Activated CD4-positive, alpha-beta T cell treated with anti-CD3 and anti-CD28 coated beads, Interleukin-2, amount 10 ng/mL, durations not matched to agents 7 days and 5 days (primary cell): Measurements from ENCODE around the gene MRC1. TPM values are rescaled to one million over a fixed set of nuclear protein-coding genes. Genes with fewer than 3 reads are reported as not detected.

Experiments
- CTCF ChIA-PET: fragments of 350-600 bp; sonication (Branson Sonifier 250); formaldehyde crosslinking; loops from one replicate; lab custom pipeline; 2021; ENCODE audit warnings: antibody characterized with exemption; lab: Charles Lee
- POLR2A ChIA-PET: fragments of 350-600 bp; sonication (Branson Sonifier 250); formaldehyde crosslinking; loops from one replicate; lab custom pipeline; 2021; ENCODE audit warnings: antibody characterized with exemption; lab: Charles Lee
- DNase-seq: peaks from one replicate; pipeline ENCODE4 v3.0.0-alpha.2; 2020
- H3K27ac Mint-ChIP-seq: one replicate; pipeline ENCODE4 v1.8.0; 2021; ENCODE audit warnings: mild to moderate bottlenecking, moderate library complexity, mixed read lengths
- H3K27me3 Mint-ChIP-seq: one replicate; pipeline ENCODE4 v1.8.0; 2021; ENCODE audit warnings: mixed read lengths
- H3K36me3 Mint-ChIP-seq: one replicate; pipeline ENCODE4 v1.8.0; 2021; ENCODE audit warnings: low read depth, mixed read lengths
- H3K4me1 Mint-ChIP-seq: one replicate; pipeline ENCODE4 v1.8.0; 2021; ENCODE audit warnings: mixed read lengths
- H3K4me3 Mint-ChIP-seq: one replicate; pipeline ENCODE4 v1.8.0; 2021; ENCODE audit warnings: mild to moderate bottlenecking, moderate library complexity, mixed read lengths
- H3K9me3 Mint-ChIP-seq: one replicate; pipeline ENCODE4 v1.8.0; 2021; ENCODE audit warnings: mixed read lengths
- total RNA-seq, 2 experiments: library from RNA; stranded (reverse); gene quantifications; one replicate each; pipeline ENCODE4 v1.2.3, GENCODE V29; 2021

MRC1 gene
- not detected for total RNA-seq

DNA sequence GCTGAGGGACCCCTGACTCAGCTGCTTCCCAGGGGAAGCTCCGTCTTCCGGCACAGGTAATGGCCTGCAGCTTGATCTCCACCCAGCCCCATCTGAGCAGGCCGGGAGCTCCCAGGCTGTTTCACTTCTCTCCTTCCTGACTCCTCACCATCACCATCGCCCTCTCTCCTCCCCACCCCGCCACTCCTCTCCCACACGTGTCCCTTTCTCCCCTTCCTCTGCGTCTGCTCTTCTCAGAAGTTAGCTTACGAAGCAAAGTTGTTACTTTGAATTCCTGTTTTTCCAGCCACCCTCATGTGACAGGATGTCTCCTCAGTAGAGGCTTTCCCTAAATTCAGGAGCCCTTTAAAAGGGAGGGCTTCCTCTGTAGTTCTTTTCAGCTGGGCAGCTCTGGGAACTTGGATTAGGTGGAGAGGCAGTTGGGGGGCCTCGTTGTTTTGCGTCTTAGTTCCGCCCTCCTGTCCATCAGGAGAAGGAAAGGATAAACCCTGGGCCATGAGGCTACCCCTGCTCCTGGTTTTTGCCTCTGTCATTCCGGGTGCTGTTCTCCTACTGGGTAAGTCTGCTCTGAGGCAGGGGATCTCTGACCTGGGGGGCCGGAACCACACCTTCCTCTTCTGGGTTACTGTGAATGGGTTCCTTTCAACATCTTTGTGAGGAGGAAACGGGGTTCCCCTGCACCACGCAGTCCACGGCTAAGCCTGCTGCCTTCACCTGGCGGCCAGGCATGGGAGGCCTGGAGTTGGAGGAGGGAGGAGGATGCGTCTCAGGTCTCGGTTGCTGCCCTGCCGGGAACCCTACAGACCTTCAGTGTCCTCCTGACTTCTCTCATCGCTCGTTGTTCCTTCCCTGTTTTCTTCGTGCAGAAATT lies at the start of gene MRC1:
MRC1 (plus strand) TSS at position 378 of the 871 bp plus-strand sequence; CDS start at position 496, 118 bp downstream.
- H3K27me3 Mint-ChIP-seq = peaks cover 16% of the 10 kb centered on the region
- DNase-seq = no peak
- CTCF ChIA-PET = interaction anchor here (0.6 to 0.8 kb wide), 3 partner anchors 82 to 1245 kb away, joined by 3 to 4 read pairs (median 3); no protein-coding TSS in a partner anchor

DNA sequence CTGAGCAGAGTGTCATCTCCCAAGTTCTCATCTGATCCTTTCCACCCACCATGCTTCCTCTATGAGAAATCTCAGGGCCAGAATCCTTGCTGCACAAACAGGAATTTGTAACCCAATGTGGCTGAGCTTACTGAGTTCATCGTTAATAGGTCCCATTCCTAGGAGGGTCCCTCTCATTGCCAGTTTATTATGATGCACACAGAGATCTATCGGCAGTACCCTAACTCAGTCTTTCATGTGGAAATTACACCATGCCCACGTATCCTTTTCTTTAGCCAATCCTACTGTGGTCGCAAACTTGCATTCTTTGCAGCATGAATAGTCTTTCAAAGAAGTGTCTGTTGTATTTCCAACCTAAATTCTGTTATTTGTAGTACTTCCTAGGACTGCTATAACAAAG lies 45.0 kb upstream of the MRC1 start:
- Mint-ChIP-seq H3K27me3 (peaks cover 4% of the 10 kb centered on the region), H3K4me1 (no peaks in the 10 kb centered on the region), H3K4me3 (no peak overlapping the region), H3K36me3 (no peaks in the 10 kb centered on the region), H3K27ac (no peak overlapping the region), H3K9me3 (peaks cover 2% of the 10 kb centered on the region)
- DNase-seq = no peak
- ChIA-PET CTCF (no interaction called here), POLR2A (no interaction called here)

More for the DNA sequence above, at the start of gene MRC1:
- Mint-ChIP-seq H3K4me3 (no peak within 1 kb of the TSS), H3K9me3 (no peaks in the 10 kb centered on the region), H3K27ac (no peak within 1 kb of the TSS), H3K4me1 (peaks cover 5% of the 10 kb centered on the region), H3K36me3 (no peaks in the 10 kb centered on the region)
- POLR2A ChIA-PET = no interaction called here

DNA sequence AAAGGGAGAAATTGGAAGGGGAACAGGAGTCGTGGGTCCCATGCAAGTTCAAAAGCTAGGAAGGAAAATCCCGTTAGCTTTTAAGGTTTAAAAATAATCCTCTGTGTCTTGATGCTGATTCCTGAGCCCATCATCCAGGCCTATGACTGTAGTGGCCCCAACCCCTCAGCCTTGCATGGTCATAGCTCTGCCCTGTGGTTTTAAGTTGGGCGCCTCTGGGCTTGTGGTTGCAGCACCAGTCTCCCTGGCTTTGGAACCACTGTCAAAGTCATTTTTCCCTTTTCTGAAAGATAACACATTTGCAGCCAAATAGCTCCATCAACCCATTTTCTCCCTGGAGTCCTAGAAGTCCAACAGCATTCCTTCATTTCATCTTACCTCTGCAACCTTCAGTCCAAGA lies 43.5 kb upstream of the MRC1 start:
- DNase-seq = no peak
- no peaks in the 10 kb centered on the region for H3K36me3 Mint-ChIP-seq
- ChIA-PET CTCF (no interaction called here), POLR2A (no interaction called here)
- H3K27ac Mint-ChIP-seq = no peak overlapping the region
- H3K4me3 Mint-ChIP-seq = no peak overlapping the region
- H3K27me3 Mint-ChIP-seq = peaks cover 5% of the 10 kb centered on the region
- H3K9me3 Mint-ChIP-seq = peaks cover 2% of the 10 kb centered on the region
- no peaks in the 10 kb centered on the region for H3K4me1 Mint-ChIP-seq

DNA sequence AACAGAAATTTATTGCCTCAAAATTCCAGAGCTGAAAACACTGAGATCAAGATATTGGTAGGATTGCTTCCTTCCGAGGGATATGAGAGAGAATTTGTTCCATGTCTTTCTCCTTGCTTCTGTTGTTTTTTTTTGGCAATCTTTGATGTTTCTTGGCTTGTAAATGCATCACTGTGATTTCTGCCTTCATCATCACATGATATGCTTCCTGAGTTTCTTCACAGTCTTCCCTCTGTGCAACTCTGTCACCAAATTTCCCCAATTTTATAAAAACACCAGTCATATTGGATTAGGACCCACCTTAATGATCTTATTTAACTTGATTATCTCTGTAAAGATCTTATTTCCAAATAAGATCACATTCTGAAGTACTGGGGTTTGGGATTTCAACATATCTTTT lies 42.4 kb upstream of the MRC1 start:
- Mint-ChIP-seq H3K4me3 (no peak overlapping the region), H3K27ac (no peak overlapping the region), H3K36me3 (no peaks in the 10 kb centered on the region), H3K4me1 (no peaks in the 10 kb centered on the region), H3K9me3 (no peaks in the 10 kb centered on the region), H3K27me3 (peaks cover 5% of the 10 kb centered on the region)
- ChIA-PET CTCF (no interaction called here), POLR2A (no interaction called here)
- DNase-seq = no peak

DNA sequence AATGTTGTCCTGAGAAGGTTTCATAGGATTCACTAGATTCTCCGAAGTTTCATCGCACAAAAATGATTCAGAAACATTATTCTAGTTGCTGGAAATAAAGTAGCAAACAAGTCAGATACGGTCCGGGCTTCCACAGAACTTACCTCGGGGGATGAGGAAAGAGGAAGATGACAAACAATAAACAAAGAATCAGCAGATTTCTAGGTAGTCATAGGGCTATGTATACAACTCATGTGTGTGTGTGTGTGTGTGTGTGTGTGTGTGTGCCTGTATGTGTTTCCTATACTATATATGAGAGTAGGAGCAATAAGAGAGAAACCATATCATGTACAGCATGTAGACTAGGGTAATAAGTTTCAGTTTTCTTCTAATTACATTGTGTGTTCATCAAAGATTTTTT lies 40.7 kb upstream of the MRC1 start:
- DNase-seq = no peak
- H3K36me3 Mint-ChIP-seq = no peaks in the 10 kb centered on the region
- H3K4me1 Mint-ChIP-seq = no peaks in the 10 kb centered on the region
- peaks cover 5% of the 10 kb centered on the region for H3K27me3 Mint-ChIP-seq
- H3K9me3 Mint-ChIP-seq = no peaks in the 10 kb centered on the region
- POLR2A ChIA-PET = no interaction called here
- no peak overlapping the region for H3K27ac Mint-ChIP-seq
- H3K4me3 Mint-ChIP-seq = no peak overlapping the region
- CTCF ChIA-PET = no interaction called here

DNA sequence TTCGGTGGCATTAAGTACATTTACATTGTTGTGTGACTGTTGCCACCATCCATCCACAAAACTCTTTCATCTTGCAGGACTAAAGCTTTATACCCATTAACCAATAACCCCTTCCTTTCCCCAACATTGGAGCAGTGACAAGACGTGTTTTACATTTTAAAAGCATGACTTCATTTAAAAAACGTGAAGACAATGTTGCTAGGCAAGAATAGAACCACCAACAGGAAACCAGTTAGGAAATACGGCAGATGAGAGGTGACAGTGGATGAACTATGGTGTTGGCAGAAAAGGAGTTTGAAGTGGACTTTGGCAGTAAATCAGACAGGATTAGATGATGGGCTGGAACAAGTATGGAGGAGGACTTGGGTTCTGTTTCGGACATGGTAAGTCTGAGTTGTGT lies 40.2 kb upstream of the MRC1 start:
- Mint-ChIP-seq H3K9me3 (no peaks in the 10 kb centered on the region), H3K4me1 (no peaks in the 10 kb centered on the region), H3K4me3 (no peak overlapping the region), H3K27ac (no peak overlapping the region), H3K36me3 (no peaks in the 10 kb centered on the region), H3K27me3 (peaks cover 5% of the 10 kb centered on the region)
- no peak for DNase-seq
- ChIA-PET CTCF (no interaction called here), POLR2A (no interaction called here)

DNA sequence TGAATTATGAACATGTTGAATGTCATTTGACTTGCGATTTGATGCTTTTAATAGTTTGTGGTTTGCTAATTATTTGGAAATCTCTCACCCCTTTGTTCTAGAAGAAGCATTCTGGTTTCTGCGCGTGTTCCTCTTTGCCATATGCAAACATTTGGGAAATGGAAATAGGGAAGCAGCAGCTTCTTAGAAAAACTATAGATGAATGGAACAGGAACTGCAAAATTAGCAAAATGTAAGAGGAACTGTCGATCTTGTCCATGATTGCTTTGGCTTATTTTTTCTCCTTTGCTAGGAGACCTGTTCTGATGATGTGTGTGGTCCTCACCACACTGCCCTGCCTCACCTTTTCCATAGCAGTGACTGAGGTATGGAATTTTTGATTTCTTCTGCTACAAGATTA lies 38.1 kb upstream of the MRC1 start:
- Mint-ChIP-seq H3K36me3 (no peaks in the 10 kb centered on the region), H3K4me1 (no peaks in the 10 kb centered on the region), H3K4me3 (no peak overlapping the region), H3K9me3 (no peaks in the 10 kb centered on the region), H3K27me3 (peaks cover 5% of the 10 kb centered on the region), H3K27ac (no peak overlapping the region)
- ChIA-PET POLR2A (no interaction called here), CTCF (no interaction called here)
- no peak for DNase-seq

DNA sequence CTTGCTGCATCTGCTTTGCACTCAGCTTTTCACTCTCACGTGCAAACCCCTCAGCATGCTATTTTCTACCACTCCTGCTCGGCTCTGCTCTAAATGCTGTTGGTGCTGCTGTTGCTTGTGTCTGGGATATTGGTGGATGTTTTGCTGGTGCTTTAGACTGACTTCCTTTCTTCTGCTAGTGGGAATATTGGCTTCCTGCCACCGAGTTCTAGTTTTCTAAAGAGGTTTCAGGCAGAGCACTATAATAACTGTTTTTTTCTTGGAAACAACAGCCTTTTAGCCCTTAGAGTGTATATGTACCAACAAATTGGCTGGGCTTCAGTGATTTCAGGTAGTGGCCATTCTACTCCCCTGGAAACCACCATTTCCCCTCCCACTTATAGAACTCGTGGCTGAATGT lies 29.4 kb upstream of the MRC1 start:
- no peaks in the 10 kb centered on the region for H3K36me3 Mint-ChIP-seq
- H3K27me3 Mint-ChIP-seq = no peaks in the 10 kb centered on the region
- ChIA-PET CTCF (no interaction called here), POLR2A (no interaction called here)
- H3K9me3 Mint-ChIP-seq = no peaks in the 10 kb centered on the region
- H3K4me3 Mint-ChIP-seq = no peak overlapping the region
- no peak for DNase-seq
- H3K27ac Mint-ChIP-seq = no peak overlapping the region
- no peaks in the 10 kb centered on the region for H3K4me1 Mint-ChIP-seq

DNA sequence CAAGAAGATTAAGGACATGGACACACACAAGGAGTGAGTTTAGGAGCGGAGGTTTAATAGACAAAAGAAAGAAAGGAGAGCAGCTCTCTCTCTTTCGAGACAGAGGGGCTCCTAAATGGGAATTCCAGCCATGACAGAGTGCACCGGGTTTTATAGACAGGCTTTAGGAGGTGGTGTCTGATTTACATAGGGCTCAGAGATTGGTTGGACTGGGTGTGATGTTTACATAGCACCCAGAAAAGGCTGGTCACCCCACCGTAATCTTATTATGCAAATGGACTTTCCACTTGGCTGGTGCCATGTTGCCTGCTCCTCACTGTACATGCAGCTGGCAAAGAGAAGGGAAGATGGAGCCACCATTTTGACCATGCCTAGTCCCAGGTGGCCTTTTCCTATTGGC lies 28.4 kb upstream of the MRC1 start:
- H3K27ac Mint-ChIP-seq = no peak overlapping the region

DNA sequence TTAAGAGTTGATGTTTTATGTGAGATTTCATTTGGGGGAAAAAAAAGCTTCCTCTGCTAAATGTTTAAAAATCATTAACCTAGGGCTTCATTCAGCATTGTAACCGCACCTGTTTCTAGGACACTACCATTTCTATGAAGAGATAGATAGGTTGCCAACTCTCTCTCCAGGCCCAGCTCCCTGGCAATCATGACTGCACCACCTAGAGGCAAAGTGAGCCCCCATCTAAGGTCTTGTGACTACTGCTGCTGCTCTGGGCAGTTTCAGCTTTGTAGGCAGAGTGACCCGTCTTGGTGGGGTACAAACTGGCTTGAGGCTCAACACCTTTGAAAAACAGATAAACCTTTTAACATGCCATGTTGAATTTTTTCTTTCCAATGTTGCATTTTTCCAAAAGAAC lies 27.3 kb upstream of the MRC1 start:
- no peak for DNase-seq
- Mint-ChIP-seq H3K9me3 (no peaks in the 10 kb centered on the region), H3K4me3 (no peak overlapping the region), H3K27me3 (no peaks in the 10 kb centered on the region), H3K27ac (no peak overlapping the region), H3K4me1 (no peaks in the 10 kb centered on the region), H3K36me3 (no peaks in the 10 kb centered on the region)
- ChIA-PET POLR2A (no interaction called here), CTCF (interaction anchor here (0.6 kb wide), 1 partner anchor 273 kb away, joined by 3 read pairs; no protein-coding TSS in a partner anchor)

More for the DNA sequence above, 28.4 kb upstream of the MRC1 start:
- DNase-seq = no peak
- Mint-ChIP-seq H3K4me3 (no peak overlapping the region), H3K9me3 (no peaks in the 10 kb centered on the region), H3K36me3 (no peaks in the 10 kb centered on the region), H3K4me1 (no peaks in the 10 kb centered on the region), H3K27me3 (no peaks in the 10 kb centered on the region)
- ChIA-PET CTCF (no interaction called here), POLR2A (no interaction called here)

DNA sequence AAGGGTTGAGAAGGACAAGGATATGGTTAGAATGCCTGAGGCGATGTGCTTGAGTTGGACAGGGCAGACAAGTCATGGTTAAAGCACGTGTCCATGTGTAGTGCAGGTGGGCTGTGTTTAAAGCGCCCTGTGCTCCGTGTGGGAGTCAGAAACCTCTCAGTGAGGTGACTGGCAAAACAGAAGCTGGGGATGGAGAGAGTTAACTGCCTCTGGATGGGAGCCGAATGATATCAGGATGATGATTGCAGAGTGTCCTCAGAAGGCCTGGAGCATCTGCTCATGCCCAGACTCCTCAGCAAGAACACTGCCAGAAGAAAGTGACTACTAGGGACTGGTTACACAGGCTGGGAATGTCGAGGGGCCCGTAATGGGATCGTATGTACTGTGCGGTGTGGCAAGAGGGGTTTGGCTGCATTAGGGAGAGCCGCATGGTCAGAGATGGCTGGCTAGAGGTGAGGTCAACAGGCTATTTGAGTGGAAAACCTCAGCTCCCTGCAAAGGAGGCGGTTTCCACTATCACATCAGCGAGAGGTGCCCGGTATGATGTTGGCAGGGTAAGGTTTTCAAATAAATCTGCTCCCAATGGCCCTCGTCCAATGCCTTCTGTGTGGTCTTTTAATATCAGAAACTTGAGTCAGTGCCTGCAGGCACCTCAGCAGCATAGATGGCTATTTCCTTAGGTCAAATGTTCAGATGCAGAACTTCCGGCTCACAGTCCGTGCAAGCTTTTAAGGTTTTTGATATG lies 26.1 kb upstream of the MRC1 start:
- Mint-ChIP-seq H3K36me3 (no peaks in the 10 kb centered on the region), H3K27me3 (no peaks in the 10 kb centered on the region), H3K9me3 (no peaks in the 10 kb centered on the region), H3K4me3 (no peak overlapping the region), H3K4me1 (no peaks in the 10 kb centered on the region), H3K27ac (no peak overlapping the region)
- no peak for DNase-seq
- ChIA-PET POLR2A (no interaction called here), CTCF (no interaction called here)

DNA sequence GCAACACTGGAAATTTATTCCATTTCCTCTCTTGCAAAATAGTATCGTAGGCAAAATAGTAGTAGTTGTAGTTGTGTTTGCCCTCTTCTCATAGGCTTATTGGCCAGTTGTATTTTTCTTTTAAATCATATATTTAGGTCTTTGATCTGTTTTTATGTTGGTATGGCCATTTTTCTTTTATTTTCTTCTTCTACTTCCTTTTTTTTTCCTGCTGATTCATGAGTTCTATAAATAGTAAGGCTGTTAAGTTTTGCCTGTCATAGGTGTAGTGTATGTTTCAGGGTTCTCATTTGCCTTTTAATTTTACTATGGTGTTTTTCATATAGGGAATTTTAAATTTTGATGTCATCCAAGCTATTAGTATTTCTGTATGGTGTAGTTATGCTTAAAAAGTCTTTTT lies 25.4 kb upstream of the MRC1 start:
- POLR2A ChIA-PET = no interaction called here
- Mint-ChIP-seq H3K27ac (no peak overlapping the region), H3K27me3 (no peaks in the 10 kb centered on the region), H3K36me3 (no peaks in the 10 kb centered on the region), H3K4me1 (no peaks in the 10 kb centered on the region), H3K9me3 (no peaks in the 10 kb centered on the region), H3K4me3 (no peak overlapping the region)
- CTCF ChIA-PET = no interaction called here
- no peak for DNase-seq

DNA sequence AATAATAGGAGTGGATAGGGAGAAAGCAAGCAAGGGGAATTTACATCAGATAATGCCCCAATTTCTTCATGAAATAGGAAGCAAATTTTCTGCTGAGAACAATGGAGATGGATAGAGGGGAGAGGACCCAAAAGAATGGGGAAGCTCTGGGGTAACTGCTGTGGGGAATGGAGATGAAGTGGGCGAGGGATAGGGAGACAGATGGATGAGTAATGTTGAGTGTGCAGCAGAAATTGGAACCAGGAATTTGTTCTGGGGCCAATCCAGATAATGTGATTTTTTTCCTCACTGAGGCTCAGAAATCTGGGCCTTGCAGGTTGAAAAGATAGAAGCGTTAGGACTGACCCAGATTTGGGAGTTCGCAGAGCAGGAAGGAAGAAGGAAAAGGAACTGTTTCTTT lies 24.5 kb upstream of the MRC1 start:
- H3K9me3 Mint-ChIP-seq = no peaks in the 10 kb centered on the region
- POLR2A ChIA-PET = no interaction called here

More for the DNA sequence above, 24.5 kb upstream of the MRC1 start:
- CTCF ChIA-PET = no interaction called here
- Mint-ChIP-seq H3K27ac (no peak overlapping the region), H3K4me3 (no peak overlapping the region), H3K36me3 (no peaks in the 10 kb centered on the region), H3K4me1 (no peaks in the 10 kb centered on the region), H3K27me3 (no peaks in the 10 kb centered on the region)
- no peak for DNase-seq
